Measurements from ENCODE around the gene MCOLN1. TPM values are rescaled to one million over a fixed set of nuclear protein-coding genes. Genes with fewer than 3 reads are reported as not detected.

The MCOLN1 gene
- total and polyA plus RNA-seq, 2 of the 8 experiments (the other 6 are each of a cell fraction or from before 2014, with no cell fraction given) = 19.1 to 40.0 TPM

DNA sequence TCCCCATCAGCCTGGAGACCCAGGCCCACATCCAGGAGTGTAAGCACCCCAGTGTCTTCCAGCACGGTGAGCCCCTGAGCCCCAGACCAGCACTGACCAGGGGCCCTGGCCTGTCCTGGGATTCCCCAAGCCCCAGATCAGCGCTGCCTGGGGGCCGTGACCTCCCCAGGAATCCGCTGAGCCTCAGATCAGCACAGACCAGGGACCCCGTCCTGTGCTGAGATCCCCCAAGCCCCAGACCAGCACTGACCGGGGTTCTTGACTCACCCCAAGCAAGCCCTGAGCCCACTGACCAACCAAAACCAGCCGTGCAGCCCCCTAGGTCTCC is 5.7 kb downstream of the MCOLN1 start:
- Histone ChIP-seq H4K8ac (ENCODE audit: extremely low read depth, insufficient read depth, low read length) (no peak overlapping the region), H3K9me3 (ENCODE audit: insufficient read depth in 2 of 2, low read depth in 1 of 2, low read length in 1 of 2) (no peaks in the 10 kb centered on the region), H3K4me3 (ENCODE audit: extremely low read depth in 1 of 4, insufficient read depth in 2 of 4, low read depth in 3 of 4, low read length in 4 of 4) (no peak overlapping the region), H3K4me1 (replicated peaks in 1 of 4; ENCODE audit: control insufficient read depth in 3 of 4, insufficient read depth in 4 of 4, low read length in 3 of 4) (peaks cover 0 to 6% (median under 1%) of the 10 kb centered on the region in 4 experiments; a peak in 3 of 7 replicates), H2BK120ac (replicated peaks; ENCODE audit: low read depth, low read length) (no peak overlapping the region), H3K27ac (ENCODE audit: low read depth, low read length) (no peak overlapping the region), H2BK5ac (ENCODE audit: low read depth, low read length) (no peak overlapping the region), H2BK15ac (ENCODE audit: low read length) (no peak overlapping the region), H4K5ac (ENCODE audit: insufficient read length, low read depth, low read length) (no peak overlapping the region), H3K23me2 (ENCODE audit: low read depth, low read length) (no peaks in the 10 kb centered on the region; the same call in 1 of the 2 replicates), H3K4me2 (ENCODE audit: insufficient read depth in 1 of 2, low read depth in 2 of 2, low read length in 2 of 2) (no peak overlapping the region), H3K9ac (replicated peaks in 1 of 4; ENCODE audit: extremely low read depth in 1 of 4, low read depth in 3 of 4, low read length in 3 of 4) (no peak overlapping the region), H3K14ac (ENCODE audit: insufficient read length) (no peak overlapping the region), H3K79me1 (ENCODE audit: low read depth, low read length) (no peaks in the 10 kb centered on the region; the same call in 1 of the 2 replicates), H2BK20ac (ENCODE audit: low read length) (no peak overlapping the region), H2AK5ac (ENCODE audit: low read depth, low read length) (no peak overlapping the region), H4K20me1 (replicated peaks in 1 of 2; ENCODE audit: control insufficient read depth in 1 of 2, insufficient read depth in 2 of 2, low read length in 2 of 2) (peaks cover 0 to 4% of the 10 kb centered on the region in 2 experiments), H3K23ac (ENCODE audit: insufficient read length) (no peak overlapping the region), H4K91ac (replicated peaks; ENCODE audit: insufficient read length, low read length) (no peak overlapping the region), H3K56ac (replicated peaks; ENCODE audit: insufficient read length, low read depth, low read length) (no peak overlapping the region), H3K18ac (ENCODE audit: extremely low read depth, low read length) (no peak overlapping the region), H3K4ac (replicated peaks; ENCODE audit: insufficient read length, low read depth, low read length) (no peak overlapping the region), H2AFZ (ENCODE audit: low read length) (no peak overlapping the region), H3K27me3 (replicated peaks in 1 of 4; ENCODE audit: control insufficient read depth in 3 of 4, extremely low read depth in 1 of 4, insufficient read depth in 3 of 4, low read length in 3 of 4) (no peaks in the 10 kb centered on the region), H3K36me3 (ENCODE audit: control insufficient read depth in 2 of 4, insufficient read depth in 4 of 4, low read length in 3 of 4) (peaks cover 0 to 9% (median 0%) of the 10 kb centered on the region in 4 experiments; a peak in 3 of 8 replicates), H3K79me2 (ENCODE audit: control insufficient read depth in 1 of 2, insufficient read depth in 2 of 2, low read length in 2 of 2) (no peaks in the 10 kb centered on the region), H2BK12ac (ENCODE audit: low read depth, low read length) (no peak overlapping the region)
- POLR2A ChIA-PET (ENCODE audit: partially characterized antibody) = no interaction called here
- TF ChIP-seq SAP30 (IDR thresholded peaks at IDR 0.05; ENCODE audit: insufficient read depth, insufficient replicate concordance, low read length) = no peak
- CTCF ChIA-PET (ENCODE audit: partially characterized antibody) = no interaction called here
- 89% methylated on average over 7 of the region's 7 CpGs; no CpG with 5 or more reads in 1 of the 2 experiments for whole genome bisulfite sequencing, 2 experiments (ENCODE audit: extremely low coverage in 1 of 2, insufficient coverage in 1 of 2, insufficient read length in 1 of 2, insufficient replicate concordance in 2 of 2, low coverage in 1 of 2, low lambda C conversion rate in 2 of 2, missing lambda C conversion rate in 1 of 2)
- no peak for FAIRE-seq
- no peak for DNase-seq (ENCODE audit: low read depth in 1 of 2, low spot score in 2 of 2)
